Esophagus (tissue), 2 donors: ENCODE results near the gene LPAR2. TPM values are rescaled to one million over a fixed set of nuclear protein-coding genes. Genes with fewer than 3 reads are reported as not detected.
"Not testable (repeated sequence)": the region's sequence is repeated elsewhere in the genome, so short reads cannot be mapped to it uniquely, and the experiment has no call there.

Experiments used
- H3K27ac ChIP-seq, 2 donors: one replicate each; pipeline ENCODE4 v1.5.1; 2013; ENCODE audit warnings: low read depth in 2 of 2, mild to moderate bottlenecking in 2 of 2, inconsistent platforms in 1 of 2, low read length in 1 of 2, moderate library complexity in 1 of 2
- H3K27me3 ChIP-seq, 2 donors: one replicate each; pipeline ENCODE4 v1.6.1; 2013; ENCODE audit warnings: low read length in 2 of 2, control low read depth in 1 of 2, mild to moderate bottlenecking in 1 of 2; ENCODE audit not compliant: insufficient read depth in 2 of 2, control insufficient read depth in 1 of 2
- H3K36me3 ChIP-seq, 2 donors: one replicate each; pipeline ENCODE4 v1.6.1; 2013; ENCODE audit warnings: low read length in 1 of 2; ENCODE audit not compliant: control insufficient read depth in 2 of 2, insufficient read depth in 2 of 2
- H3K4me1 ChIP-seq, 2 donors: one replicate each; pipeline ENCODE4 v1.6.1; 2013; ENCODE audit warnings: low read length in 1 of 2; ENCODE audit not compliant: control insufficient read depth in 2 of 2, insufficient read depth in 2 of 2
- H3K4me3 ChIP-seq, 2 donors: one replicate each; pipeline ENCODE4 v1.5.1; 2013; ENCODE audit warnings: low read length in 2 of 2, mild to moderate bottlenecking in 2 of 2, low read depth in 1 of 2, moderate library complexity in 1 of 2
- H3K9me3 ChIP-seq, 2 donors: one replicate each; pipeline ENCODE4 v1.6.1; 2013; ENCODE audit warnings: mild to moderate bottlenecking in 2 of 2, low read depth in 1 of 2, low read length in 1 of 2, moderate library complexity in 1 of 2; ENCODE audit not compliant: control insufficient read depth in 2 of 2, insufficient read depth in 1 of 2
- WGBS, 2 donors: extraction: QIAGEN DNeasy Blood & Tissue Kit; methylation state at CpG; one replicate each; pipeline ENCODE4 v1.1.7; 2013; 5-methylcytosine and 5-hydroxymethylcytosine counted together
- polyA plus RNA-seq, 2 donors: library from polyadenylated mRNA; stranded (reverse); fragments of 200-250 nt; gene quantifications; one replicate each; pipeline ENCODE4 v1.2.3, GENCODE V29; 2013
- donor health status: healthy with polysubstance abuse.
- donor health status: Bipolar disorder and iron deficiency.

Gene LPAR2
- polyA plus RNA-seq, 2 donors, result 8.3 to 10.3 TPM

- no peaks in the 10 kb centered on the region for H3K36me3 ChIP-seq
- H3K4me3 ChIP-seq, result no peak overlapping the region
- H3K27me3 ChIP-seq, result no peaks in the 10 kb centered on the region
- peaks cover 2 to 8% of the 10 kb centered on the region in 2 donors for H3K4me1 ChIP-seq
- H3K9me3 ChIP-seq, result no peaks in the 10 kb centered on the region
- WGBS, 2 donors, result 60 to 65% methylated on average over 9 of the region's 9 CpGs
- H3K27ac ChIP-seq, result peak overlapping the region; percentile 9 to 67
Observed at GRCh38 chr19:19602136-19602712, 25.8 kb downstream of the LPAR2 start.

GRCh38 chr19:19600793-19601330, 27.2 kb downstream of the LPAR2 start:
- no peak overlapping the region for H3K27ac ChIP-seq
- no peak overlapping the region for H3K4me3 ChIP-seq
- peaks cover 2 to 3% of the 10 kb centered on the region in 2 donors for H3K4me1 ChIP-seq
- 69 to 82% methylated on average over 1 of the region's 1 CpG for WGBS, 2 donors
- no peaks in the 10 kb centered on the region for H3K36me3 ChIP-seq
- H3K27me3 ChIP-seq, result no peaks in the 10 kb centered on the region
- no peaks in the 10 kb centered on the region for H3K9me3 ChIP-seq

- H3K4me3 ChIP-seq, H3K27me3 ChIP-seq, H3K36me3 ChIP-seq, H3K9me3 ChIP-seq, H3K4me1 ChIP-seq: not testable (repeated sequence)
- H3K27ac ChIP-seq, result peak overlapping the region; percentile 38 to 84
- 83% methylated on average over 20 of the region's 20 CpGs for WGBS, 2 donors
Observed at GRCh38 chr19:19598728-19599451, 29.1 kb downstream of the LPAR2 start.

GRCh38 chr19:19597809-19598306, 30.2 kb downstream of the LPAR2 start:
- peak overlapping the region in 1 of 2 donors; percentile 35 for H3K27ac ChIP-seq
- H3K27me3 ChIP-seq, result no peaks in the 10 kb centered on the region
- no peaks in the 10 kb centered on the region for H3K9me3 ChIP-seq
- no peak overlapping the region for H3K4me3 ChIP-seq
- H3K36me3 ChIP-seq, result no peaks in the 10 kb centered on the region
- 74 to 76% methylated on average over 8 of the region's 8 CpGs for WGBS, 2 donors
- peaks cover 2 to 5% of the 10 kb centered on the region in 2 donors for H3K4me1 ChIP-seq

- Histone ChIP-seq H3K27ac (peak overlapping the region in 1 of 2 donors; percentile 69), H3K36me3 (no peaks in the 10 kb centered on the region), H3K27me3 (no peaks in the 10 kb centered on the region), H3K9me3 (no peaks in the 10 kb centered on the region), H3K4me1 (peaks cover 4 to 5% of the 10 kb centered on the region in 2 donors), H3K4me3 (no peak overlapping the region)
- 42 to 47% methylated on average over 8 of the region's 8 CpGs for WGBS, 2 donors
Observed at GRCh38 chr19:19595171-19595701, 32.8 kb downstream of the LPAR2 start.

GRCh38 chr19:19594381-19594780, 33.6 kb downstream of the LPAR2 start:
- Histone ChIP-seq H3K27me3 (no peaks in the 10 kb centered on the region), H3K27ac (no peak overlapping the region), H3K9me3 (no peaks in the 10 kb centered on the region), H3K36me3 (no peaks in the 10 kb centered on the region), H3K4me1 (peaks cover 4 to 5% of the 10 kb centered on the region in 2 donors), H3K4me3 (no peak overlapping the region)
- WGBS, 2 donors, result 80 to 90% methylated on average over 4 of the region's 4 CpGs

GRCh38 chr19:19592690-19593089, 35.3 kb downstream of the LPAR2 start:
- Histone ChIP-seq H3K27me3 (no peaks in the 10 kb centered on the region), H3K4me1 (peaks cover 4 to 5% of the 10 kb centered on the region in 2 donors)

GRCh38 chr19:19591133-19591825, 36.7 kb downstream of the LPAR2 start:
- H3K4me3 ChIP-seq, result no peak overlapping the region
- WGBS, 2 donors, result 27 to 40% methylated on average over 13 of the region's 13 CpGs

More at GRCh38 chr19:19592690-19593089, 35.3 kb downstream of the LPAR2 start:
- 95 to 99% methylated on average over 10 of the region's 10 CpGs for WGBS, 2 donors
- no peak overlapping the region for H3K4me3 ChIP-seq
- H3K27ac ChIP-seq, result no peak overlapping the region
- no peaks in the 10 kb centered on the region for H3K36me3 ChIP-seq
- no peaks in the 10 kb centered on the region for H3K9me3 ChIP-seq

GRCh38 chr19:19588546-19588945, 39.5 kb downstream of the LPAR2 start:
- 83 to 90% methylated on average over 2 of the region's 2 CpGs for WGBS, 2 donors
- Histone ChIP-seq H3K4me1 (peaks cover 3 to 4% of the 10 kb centered on the region in 2 donors), H3K27ac (no peak overlapping the region), H3K9me3 (no peaks in the 10 kb centered on the region), H3K27me3 (no peaks in the 10 kb centered on the region), H3K36me3 (no peaks in the 10 kb centered on the region), H3K4me3 (no peak overlapping the region)

More at GRCh38 chr19:19591133-19591825, 36.7 kb downstream of the LPAR2 start:
- H3K36me3 ChIP-seq, result no peaks in the 10 kb centered on the region
- no peaks in the 10 kb centered on the region for H3K27me3 ChIP-seq
- no peaks in the 10 kb centered on the region for H3K9me3 ChIP-seq
- peaks cover 4 to 5% of the 10 kb centered on the region in 2 donors for H3K4me1 ChIP-seq
- peak overlapping the region; percentile 72 to 86 for H3K27ac ChIP-seq
